HG03175 (cell line): Measurements from ENCODE around the gene LYRM2.
"Not testable (repeated sequence)": the region's sequence is repeated elsewhere in the genome, so short reads cannot be mapped to it uniquely, and the experiment has no call there.

Experiments
- ATAC-seq: cut with Tn5 transposase; IDR thresholded peaks from one replicate; pipeline ENCODE4 v1.9.1; 2021; ENCODE audit warnings: mild to moderate bottlenecking, moderate library complexity; ENCODE audit not compliant: unreplicated experiment

LYRM2 gene

DNA sequence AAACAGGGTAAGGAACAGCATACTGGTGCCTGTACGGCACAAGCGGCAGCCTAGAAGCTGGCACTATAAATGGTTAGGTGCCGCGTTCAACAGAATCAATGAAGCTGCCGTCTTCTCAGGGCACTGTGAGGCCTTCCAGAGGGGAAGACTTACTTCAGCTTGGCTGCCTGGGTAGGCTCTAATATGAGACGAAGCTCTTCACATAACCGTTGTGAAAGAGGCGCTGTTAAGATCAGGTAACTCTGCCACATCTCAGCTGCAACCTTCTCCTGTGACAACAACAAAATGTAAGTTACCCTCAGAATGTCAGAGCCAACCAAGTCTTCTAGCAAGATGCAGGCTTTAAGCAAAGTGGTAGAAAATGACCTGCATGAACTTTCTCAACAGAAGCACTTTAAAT, 12.0 kb upstream of the LYRM2 start:
- no peak for ATAC-seq

DNA sequence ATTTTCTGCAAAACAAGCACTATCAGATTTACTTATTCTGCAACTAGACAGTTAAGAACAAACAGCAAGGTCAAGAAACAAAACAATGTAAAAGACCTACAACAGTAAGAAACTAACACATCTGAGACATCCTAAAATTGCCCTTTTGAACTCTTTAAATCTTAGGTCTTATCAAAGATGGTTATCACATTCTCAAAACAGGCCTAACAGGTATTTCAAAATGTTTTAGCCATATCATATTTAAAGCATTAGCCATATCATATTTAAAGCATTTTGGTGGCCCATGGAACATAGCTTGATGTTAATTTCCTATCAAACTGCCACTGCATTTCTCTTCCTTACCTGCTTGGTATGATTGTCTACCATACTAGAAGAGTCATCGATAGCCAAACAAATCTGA, 11.1 kb upstream of the LYRM2 start:
- ATAC-seq, result no peak

- no peak for ATAC-seq
Measured at GRCh38 chr6:89644864-89645263, 6.3 kb upstream of the LYRM2 start.

- no peak for ATAC-seq
Measured at GRCh38 chr6:89643406-89643805, 4.9 kb upstream of the LYRM2 start.

GRCh38 chr6:89642956-89643355, 4.4 kb upstream of the LYRM2 start:
- no peak for ATAC-seq

DNA sequence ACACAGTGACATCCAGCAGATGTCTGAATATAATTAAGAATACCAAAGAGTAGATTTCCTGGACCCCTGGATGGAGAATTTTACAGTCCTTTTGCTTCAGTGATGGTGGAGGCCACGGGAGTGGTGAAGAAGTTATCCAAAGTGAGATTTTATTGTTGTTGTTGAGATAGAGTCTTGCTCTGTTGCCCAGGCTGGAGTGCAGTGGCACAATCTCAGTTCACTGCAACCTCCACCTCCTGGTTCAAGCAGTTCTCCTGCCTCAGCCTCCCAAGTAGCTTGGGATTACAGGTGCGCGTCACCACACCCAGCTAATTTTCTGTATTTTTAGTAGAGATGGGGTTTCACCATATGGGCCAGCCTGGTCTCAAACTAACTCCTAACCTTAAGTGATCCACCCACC, 3.0 kb upstream of the LYRM2 start:
- ATAC-seq, result not testable (repeated sequence)

DNA sequence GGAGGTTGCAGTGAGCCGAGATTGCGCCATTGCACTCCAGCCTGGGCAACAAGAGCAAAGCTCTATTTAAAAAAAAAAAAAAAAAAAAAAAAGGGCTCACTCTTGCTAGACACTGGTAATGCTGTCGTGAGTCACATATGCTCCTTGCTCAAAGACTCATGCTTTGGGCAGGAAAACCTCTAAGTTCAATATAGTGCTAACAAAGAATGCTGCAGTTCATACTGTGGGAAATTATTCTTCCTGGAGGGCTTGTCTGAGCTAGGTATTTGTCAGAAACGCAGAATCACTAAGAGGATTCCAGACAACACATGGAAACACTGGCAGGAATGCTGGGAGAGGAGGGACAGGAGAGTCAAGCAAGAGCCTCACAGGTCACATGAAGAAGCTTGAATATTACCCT, 2.3 kb upstream of the LYRM2 start:
- ATAC-seq, result no peak

GRCh38 chr6:89637960-89638319, 607 bp downstream of the LYRM2 start:
- ATAC-seq, result peak; percentile 3

DNA sequence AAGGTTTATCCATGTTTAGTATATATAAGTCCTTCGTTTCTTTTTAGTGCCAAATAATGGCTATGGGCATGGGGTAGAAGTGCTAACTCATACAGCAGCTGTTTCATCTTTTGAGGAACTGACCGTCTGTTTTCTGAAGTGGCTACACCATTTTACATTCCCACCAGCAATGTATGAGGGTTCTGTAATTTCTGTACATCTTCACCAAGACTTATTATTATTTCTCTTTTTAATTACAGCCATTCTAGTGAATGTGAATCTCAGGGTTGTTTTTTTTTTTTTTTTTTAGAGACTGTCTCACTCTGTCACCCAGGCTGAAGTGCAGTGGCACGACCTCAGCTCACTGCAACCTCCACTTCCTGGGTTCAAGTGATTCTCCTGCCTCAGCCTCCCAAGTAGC, 2.1 kb downstream of the LYRM2 start:
- ATAC-seq, result not testable (repeated sequence)

GRCh38 chr6:89630488-89630887, 8.1 kb downstream of the LYRM2 start:
- no peak for ATAC-seq

DNA sequence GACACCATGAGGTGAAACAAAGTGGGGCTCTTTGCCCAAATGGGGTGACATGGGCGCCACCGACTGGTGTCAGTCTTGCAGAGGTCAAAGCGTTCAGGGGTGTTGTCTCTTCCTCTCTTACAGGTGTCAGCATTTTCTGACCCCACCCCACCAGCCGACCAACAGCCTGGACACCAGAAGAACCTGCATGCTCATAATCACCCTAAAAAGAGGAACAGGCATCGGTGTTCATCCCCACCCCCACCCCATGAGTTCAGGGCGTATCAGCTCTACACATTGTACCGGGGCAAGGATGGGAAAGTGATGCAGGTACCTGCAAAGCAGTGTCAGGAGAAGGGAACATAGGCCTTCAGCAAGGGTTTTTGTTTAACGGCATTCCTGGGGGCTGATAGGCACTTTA, 14.8 kb downstream of the LYRM2 start:
- ATAC-seq, result no peak

- no peak for ATAC-seq
Measured at GRCh38 chr6:89619567-89619966, 19.0 kb downstream of the LYRM2 start.

DNA sequence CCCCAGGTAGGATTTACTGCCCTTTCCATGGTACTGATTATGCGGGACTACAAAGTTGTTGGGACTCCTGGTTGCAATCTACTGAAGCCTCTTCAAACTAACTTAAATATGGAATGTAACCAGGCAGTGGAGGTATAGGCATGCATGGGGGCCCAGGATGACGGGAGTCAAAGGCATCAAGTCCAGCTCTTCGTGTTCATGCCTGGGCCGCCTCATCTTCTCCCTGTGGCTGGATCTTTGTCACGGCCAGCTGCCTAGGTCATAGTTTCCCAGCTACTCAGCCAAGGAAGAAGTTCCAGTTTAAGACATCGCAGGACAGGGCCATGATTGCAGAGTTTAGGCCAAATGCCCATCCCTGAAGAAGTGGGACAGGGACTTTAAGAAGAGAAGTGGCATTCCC, 20.5 kb downstream of the LYRM2 start:
- no peak for ATAC-seq

GRCh38 chr6:89616531-89616930, 22.0 kb downstream of the LYRM2 start:
- ATAC-seq, result no peak

DNA sequence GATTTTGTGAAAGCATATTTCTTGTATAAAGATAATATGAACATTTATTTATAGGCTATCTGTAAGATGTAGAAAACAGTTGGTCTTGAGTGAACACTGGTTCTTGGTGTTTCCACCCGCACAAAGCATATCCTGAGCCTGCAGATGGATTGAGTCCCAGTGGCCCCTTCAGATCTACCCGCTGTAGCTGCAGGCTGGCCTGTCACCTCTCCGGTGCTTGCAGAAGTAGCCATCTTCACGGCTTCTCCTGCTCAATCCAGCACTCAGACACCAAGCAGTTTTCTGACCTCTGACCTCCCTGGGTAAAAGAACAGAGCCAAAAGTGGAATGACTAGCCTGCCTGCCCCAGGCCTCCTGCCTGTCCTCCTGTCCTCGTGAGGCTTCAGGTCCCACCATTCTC, 22.7 kb downstream of the LYRM2 start:
- ATAC-seq, result no peak

GRCh38 chr6:89613790-89614189, 24.8 kb downstream of the LYRM2 start:
- ATAC-seq, result no peak

DNA sequence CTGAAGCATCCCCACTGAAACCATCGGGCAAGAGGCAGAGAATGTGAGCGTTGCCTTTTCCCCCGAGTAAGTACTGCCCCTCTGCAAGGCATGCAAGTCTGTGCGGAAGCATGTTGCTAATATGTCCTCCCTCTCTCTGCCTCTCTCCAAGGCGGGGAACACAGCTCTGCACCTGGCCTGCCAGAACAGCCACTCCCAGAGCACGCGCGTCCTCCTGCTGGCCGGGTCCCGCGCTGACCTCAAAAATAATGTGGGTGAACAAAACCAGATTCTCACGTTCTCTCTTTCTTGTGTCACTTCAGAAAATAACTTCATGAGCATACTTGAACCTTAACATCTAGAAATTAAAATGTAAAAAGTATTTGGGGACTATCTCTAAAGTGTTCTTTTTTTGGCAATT, 26.4 kb downstream of the LYRM2 start:
- no peak for ATAC-seq

DNA sequence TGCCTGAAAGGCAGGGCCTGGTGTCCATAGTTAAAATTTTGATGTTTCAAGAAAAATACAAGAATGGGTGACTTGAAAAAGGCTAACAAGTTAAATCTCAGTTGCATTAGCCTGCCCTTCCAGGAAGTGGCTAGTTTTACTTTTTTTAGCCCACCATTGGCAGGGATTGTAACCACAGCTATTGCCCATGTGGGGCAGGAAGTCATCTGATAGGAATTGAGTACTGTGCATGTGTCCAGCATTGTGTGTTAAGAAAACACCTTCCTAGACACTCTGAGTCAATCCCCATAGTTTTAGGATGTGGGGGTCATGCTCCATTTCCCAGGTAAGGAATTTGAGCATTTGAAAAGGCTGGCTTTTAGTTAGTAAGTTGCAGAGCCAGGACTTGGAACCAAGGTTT, 26.9 kb downstream of the LYRM2 start:
- no peak for ATAC-seq

DNA sequence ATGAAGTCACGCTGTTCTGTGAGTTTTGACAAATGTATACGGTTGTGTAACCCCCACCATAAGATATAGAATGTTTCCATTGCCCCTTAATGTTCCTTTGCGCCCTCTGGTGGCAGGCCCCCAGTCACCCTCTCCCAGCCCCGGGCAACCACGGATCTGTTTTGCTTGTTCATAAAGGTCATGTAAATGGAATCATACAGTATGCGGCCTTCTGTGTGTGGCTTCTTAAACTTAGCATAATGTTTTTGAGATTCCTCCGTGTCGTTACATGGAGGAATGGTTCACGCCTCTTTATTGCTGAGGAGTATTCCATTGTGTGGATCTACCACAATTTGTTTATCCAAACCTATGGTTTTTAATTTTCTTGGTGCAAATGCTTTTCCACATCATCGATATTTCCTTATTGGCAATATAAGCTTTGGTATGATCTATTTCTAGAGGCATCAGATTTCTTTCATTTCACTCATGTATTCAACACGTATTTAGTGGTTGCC, 28.4 kb downstream of the LYRM2 start:
- peak; percentile 59 for ATAC-seq

GRCh38 chr6:89605861-89606260, 32.7 kb downstream of the LYRM2 start:
- ATAC-seq, result no peak

DNA sequence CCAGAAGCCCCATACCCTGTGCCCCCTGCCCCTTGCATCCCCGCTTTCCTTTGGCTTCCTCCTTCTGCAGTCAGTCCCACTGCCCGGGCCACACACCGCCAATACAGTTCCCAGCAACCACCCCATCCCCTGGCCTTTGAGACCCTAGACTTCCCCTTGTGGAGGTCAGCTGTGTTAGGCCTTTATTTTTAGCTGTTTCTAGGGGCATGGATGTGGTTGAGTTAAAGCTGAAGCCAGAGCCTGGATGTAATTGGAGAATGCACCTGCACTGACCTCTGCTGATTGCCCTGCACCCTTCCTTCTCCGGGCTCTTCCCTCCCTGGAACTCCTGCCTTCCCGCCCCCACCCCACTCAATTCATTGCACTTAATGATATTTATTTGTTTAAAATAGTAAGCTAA, 33.9 kb downstream of the LYRM2 start:
- no peak for ATAC-seq

DNA sequence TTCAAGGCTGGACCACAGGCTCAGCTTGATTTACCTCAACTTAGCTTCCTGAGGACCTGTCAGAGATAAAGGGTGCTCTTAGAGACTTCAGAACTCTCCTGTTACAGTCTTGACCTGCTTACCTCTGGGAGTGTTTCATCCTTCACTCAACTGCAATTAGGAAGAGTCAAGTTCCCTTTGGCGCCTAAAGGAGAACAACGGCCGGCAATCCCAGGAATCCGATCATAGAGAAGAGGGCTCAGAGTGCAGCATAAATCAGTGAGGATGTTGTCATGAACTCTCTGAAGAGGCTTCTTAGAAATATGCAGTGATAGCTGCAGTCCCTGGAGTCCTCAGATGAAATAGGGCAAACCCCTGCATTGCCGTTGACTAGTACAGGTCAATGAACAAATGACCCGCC, 36.4 kb downstream of the LYRM2 start:
- ATAC-seq, result no peak

- no peak for ATAC-seq
Measured at GRCh38 chr6:89599727-89600126, 38.8 kb downstream of the LYRM2 start.

DNA sequence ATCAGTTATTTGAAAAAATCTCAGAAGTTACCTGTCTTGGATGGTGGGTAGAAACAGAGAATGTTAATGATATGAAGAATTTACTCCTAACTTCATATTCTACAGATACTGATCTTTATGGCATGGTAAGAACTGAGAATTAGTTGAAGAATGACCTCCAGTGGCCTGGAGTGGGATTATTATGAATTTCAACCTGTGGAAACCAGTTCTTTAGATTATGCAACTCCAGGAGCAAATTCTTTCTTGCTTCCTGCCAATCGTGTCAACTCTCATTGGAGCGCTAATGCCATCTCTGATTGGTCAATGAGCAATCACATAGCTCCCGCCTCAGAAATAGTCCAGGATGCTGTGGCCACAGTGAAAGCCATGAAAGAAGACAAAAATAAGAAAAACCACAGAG, 40.6 kb downstream of the LYRM2 start:
- no peak for ATAC-seq
